ENCODE measurements around the gene MRPL4. TPM values are rescaled to one million over a fixed set of nuclear protein-coding genes. Genes with fewer than 3 reads are reported as not detected.

MRPL4 gene
- total and polyA plus RNA-seq, 2 experiments from 2014 or later: 78.5 to 129 TPM

GRCh38 chr19:10209315-10209714 is 42.7 kb upstream of the MRPL4 start:
- no peak for TF ChIP-seq CTCF (IDR thresholded peaks at IDR 0.05; ENCODE audit: low read depth, low read length)
- Histone ChIP-seq H3K36me3 (no peaks in the 10 kb centered on the region), H3K4me3 (no peak overlapping the region), H3K9me3 (ENCODE audit: low read depth) (no peaks in the 10 kb centered on the region), H3K4me1 (ENCODE audit: low read depth) (no peaks in the 10 kb centered on the region), H3K27ac (no peak overlapping the region), H3K27me3 (no peaks in the 10 kb centered on the region)
- DNase-seq (ENCODE audit: low read depth in 1 of 2, low spot score in 1 of 2): no peak

DNA sequence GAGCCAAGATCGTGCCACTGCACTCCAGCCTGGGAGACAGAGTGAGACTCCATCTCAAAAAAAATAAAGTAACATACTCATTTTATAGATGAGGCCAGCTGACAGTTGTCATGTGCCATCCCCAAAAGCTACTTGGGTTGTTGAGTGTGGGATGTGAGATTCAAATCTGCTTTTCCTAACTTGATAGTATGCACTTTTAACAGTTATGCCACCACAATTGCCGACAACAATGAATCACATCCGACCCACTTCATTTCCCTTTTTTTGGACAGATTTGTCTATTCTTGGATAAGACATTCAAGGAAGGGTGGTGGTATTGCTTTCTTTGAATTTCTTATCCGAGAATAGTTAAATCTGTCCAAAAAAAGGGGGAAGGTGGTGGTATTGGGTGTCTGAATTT is 41.0 kb upstream of the MRPL4 start:
- H3K27me3 ChIP-seq: no peaks in the 10 kb centered on the region
- H3K4me3 ChIP-seq: no peak overlapping the region
- no peaks in the 10 kb centered on the region for H3K4me1 ChIP-seq (ENCODE audit: low read depth)
- no peak for DNase-seq (ENCODE audit: low read depth in 1 of 2, low spot score in 1 of 2)
- no peaks in the 10 kb centered on the region for H3K9me3 ChIP-seq (ENCODE audit: low read depth)
- H3K36me3 ChIP-seq: no peaks in the 10 kb centered on the region
- no peak for TF ChIP-seq CTCF (IDR thresholded peaks at IDR 0.05; ENCODE audit: low read depth, low read length)
- no peak overlapping the region for H3K27ac ChIP-seq

- TF ChIP-seq CTCF (IDR thresholded peaks at IDR 0.05; ENCODE audit: low read depth, low read length): no peak
- no peaks in the 10 kb centered on the region for H3K9me3 ChIP-seq (ENCODE audit: low read depth)
- H3K4me3 ChIP-seq: no peak overlapping the region
- no peaks in the 10 kb centered on the region for H3K27me3 ChIP-seq
- H3K36me3 ChIP-seq: no peaks in the 10 kb centered on the region
- H3K27ac ChIP-seq: no peak overlapping the region
- no peaks in the 10 kb centered on the region for H3K4me1 ChIP-seq (ENCODE audit: low read depth)
- DNase-seq (ENCODE audit: low read depth in 1 of 2, low spot score in 1 of 2): no peak
Measured at GRCh38 chr19:10211691-10212090, 40.3 kb upstream of the MRPL4 start.

GRCh38 chr19:10214784-10215183 is 37.2 kb upstream of the MRPL4 start:
- H3K4me3 ChIP-seq: no peak overlapping the region
- H3K36me3 ChIP-seq: no peaks in the 10 kb centered on the region
- no peak overlapping the region for H3K27ac ChIP-seq
- no peaks in the 10 kb centered on the region for H3K4me1 ChIP-seq (ENCODE audit: low read depth)
- DNase-seq (ENCODE audit: low read depth in 1 of 2, low spot score in 1 of 2): no peak
- no peaks in the 10 kb centered on the region for H3K9me3 ChIP-seq (ENCODE audit: low read depth)
- H3K27me3 ChIP-seq: no peaks in the 10 kb centered on the region
- no peak for TF ChIP-seq CTCF (IDR thresholded peaks at IDR 0.05; ENCODE audit: low read depth, low read length)

- H3K27ac ChIP-seq: no peak overlapping the region
- no peak for TF ChIP-seq CTCF (IDR thresholded peaks at IDR 0.05; ENCODE audit: low read depth, low read length)
- H3K9me3 ChIP-seq (ENCODE audit: low read depth): no peaks in the 10 kb centered on the region
- no peak for DNase-seq (ENCODE audit: low read depth in 1 of 2, low spot score in 1 of 2)
- no peaks in the 10 kb centered on the region for H3K36me3 ChIP-seq
- H3K4me1 ChIP-seq (ENCODE audit: low read depth): no peaks in the 10 kb centered on the region
- no peak overlapping the region for H3K4me3 ChIP-seq
- H3K27me3 ChIP-seq: no peaks in the 10 kb centered on the region
Measured at GRCh38 chr19:10217085-10217484, 34.9 kb upstream of the MRPL4 start.

- TF ChIP-seq CTCF (IDR thresholded peaks at IDR 0.05; ENCODE audit: low read depth, low read length): peak; percentile 50
- Histone ChIP-seq H3K9me3 (ENCODE audit: low read depth) (no peaks in the 10 kb centered on the region), H3K4me3 (no peak overlapping the region), H3K36me3 (no peaks in the 10 kb centered on the region), H3K4me1 (ENCODE audit: low read depth) (no peaks in the 10 kb centered on the region), H3K27ac (no peak overlapping the region), H3K27me3 (no peaks in the 10 kb centered on the region)
- peak in 1 of 2 donors; percentile 53 for DNase-seq (ENCODE audit: low read depth in 1 of 2, low spot score in 1 of 2)
Measured at GRCh38 chr19:10219678-10220077, 32.3 kb upstream of the MRPL4 start.
